HG03575 (cell line): Measurements from ENCODE around the gene TPM4.

Experiments used
- ATAC-seq: cut with Tn5 transposase; IDR thresholded peaks from one replicate; pipeline ENCODE4 v1.9.1; 2021; ENCODE audit not compliant: unreplicated experiment, insufficient number of reproducible peaks, low FRiP score; ENCODE audit errors: extremely low read depth

Gene TPM4

DNA sequence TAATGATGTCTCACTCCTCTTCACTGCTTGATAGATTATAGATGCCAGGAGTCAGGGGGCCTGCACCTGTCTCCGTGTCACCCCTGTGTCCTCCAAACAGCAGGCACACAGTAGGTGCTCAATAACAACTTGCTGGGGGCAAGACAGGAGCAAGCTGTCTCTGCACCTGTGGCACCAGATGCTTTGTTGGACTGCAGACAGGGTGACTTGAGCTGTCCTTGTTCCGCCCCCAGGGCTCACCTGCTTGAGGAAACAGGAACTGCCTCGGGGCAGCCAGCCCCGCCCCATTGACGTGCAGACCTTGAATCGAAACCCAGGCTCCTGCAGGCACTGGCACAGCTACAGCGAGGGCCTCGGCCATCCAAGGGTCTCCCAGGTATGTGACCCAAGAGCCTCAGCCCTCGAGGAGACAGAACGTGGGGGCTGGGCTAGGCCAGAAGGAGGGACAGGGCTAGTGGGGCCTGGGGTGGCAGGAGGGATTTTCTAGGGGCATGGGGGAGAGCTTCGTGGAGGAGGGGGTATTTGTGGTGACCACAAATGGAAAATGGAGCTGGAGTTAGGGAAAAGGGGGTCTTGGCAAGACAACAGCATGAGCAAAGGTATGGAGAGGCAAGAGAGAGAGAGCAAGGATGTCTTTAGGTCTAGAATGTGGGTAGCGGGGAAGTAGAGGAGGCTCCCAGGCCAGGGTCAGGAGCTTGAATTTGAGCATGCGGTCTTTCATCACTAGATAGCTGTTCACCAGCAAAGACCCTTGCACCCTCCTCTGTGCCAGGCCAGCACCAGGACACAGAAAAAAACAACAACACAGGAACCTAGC lies 67.3 kb downstream of the TPM4 start, which contains the start of gene HSH2D:
Gene HSH2D (plus strand): TSS at position 287 of the 817 bp plus-strand sequence. CDS start 5,066 bp downstream, outside the sequence.
- no peak for ATAC-seq

DNA sequence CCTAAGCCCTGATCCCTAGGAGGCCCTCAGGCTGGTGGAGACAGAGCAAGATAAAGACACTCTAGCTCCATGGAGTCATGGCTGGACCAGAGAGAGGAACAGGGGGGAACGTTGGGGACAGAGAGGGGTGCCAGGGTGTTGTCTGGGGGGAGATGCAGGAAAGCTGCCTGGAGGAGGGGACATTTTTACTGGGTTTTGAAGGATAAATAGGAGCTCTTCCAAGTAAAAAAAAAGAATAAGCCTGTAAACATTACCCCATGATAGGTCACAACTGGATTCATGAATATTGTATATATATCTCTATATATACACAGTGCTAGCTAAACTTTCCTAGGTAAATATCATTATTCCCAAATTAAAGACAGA lies 67.9 kb downstream of the TPM4 start:
- ATAC-seq, result no peak

DNA sequence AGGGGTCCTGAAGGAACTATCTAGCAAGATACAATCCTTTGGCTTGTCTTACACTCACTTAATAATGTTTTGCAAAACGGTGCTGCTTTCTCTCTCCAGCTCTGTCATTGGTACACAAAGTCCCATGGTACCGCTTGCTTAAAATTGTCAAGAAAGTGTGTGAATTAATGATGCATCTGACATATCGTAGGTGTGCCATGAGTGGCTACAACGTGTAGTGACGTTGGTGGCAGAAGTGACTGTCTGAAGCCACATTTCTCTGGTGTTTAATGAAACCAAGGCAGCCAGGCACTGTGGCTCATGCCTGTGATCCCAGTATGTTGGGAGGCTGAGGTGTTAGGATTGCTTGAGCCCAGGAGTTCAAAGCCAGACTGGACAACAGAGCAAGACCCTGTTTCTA lies 69.8 kb downstream of the TPM4 start:
- ATAC-seq, result no peak

DNA sequence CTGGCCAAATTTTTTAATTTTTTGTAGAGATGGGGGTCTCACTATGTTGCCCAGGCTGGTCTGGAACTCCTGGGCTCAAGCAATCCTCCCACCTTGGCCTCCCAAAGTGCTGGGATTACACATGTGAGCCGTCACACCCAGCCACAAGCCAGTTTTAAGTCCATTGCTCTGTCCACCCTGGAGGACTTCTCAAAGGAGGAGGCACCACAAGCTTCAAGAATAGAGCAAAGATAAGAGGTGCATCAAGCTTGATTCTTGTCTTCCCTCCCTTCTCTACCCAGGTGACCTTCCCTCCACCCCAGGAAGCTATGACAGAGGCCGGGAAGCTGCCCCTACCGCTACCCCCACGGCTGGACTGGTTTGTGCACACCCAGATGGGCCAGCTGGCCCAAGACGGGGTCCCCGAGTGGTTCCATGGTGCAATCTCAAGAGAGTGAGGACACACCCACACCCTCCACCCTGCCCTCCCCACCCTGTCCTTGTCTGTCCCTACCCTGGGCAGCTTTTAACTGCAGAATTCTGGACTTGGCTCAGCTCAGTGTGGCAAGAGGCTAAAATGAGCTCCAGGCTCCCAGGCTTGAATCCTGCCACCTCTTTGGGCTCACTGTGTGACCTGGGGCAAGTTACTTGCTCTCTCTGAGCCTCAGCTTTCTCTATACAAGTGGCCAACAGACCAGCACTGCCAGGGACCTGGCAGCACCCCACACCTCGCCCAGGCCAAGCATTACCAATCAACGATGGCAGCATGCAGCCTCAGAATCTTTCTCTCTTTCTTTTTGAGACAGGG lies 72.3 kb downstream of the TPM4 start:
- no peak for ATAC-seq
